H1 (cell line): Measurements from ENCODE around the gene EML5. TPM values are rescaled to one million over a fixed set of nuclear protein-coding genes. Genes with fewer than 3 reads are reported as not detected.
A peak's percentile ranks its signal among the peaks of the same experiment; 100 is the strongest.

Source experiments
- CTCF ChIA-PET: fragments of 300-600 bp; sonication (Branson Sonifier 250); formaldehyde crosslinking; loops from one replicate; lab custom pipeline; 2021; ENCODE audit not compliant: partially characterized antibody; lab: Charles Lee
- POLR2A ChIA-PET: fragments of 300-600 bp; sonication (Branson Sonifier 250); formaldehyde crosslinking; loops from one replicate; lab custom pipeline; 2021; ENCODE audit warnings: inconsistent platforms; ENCODE audit not compliant: partially characterized antibody; lab: Charles Lee
- DNase-seq, 2 experiments: peaks; one replicate each; pipeline versions ENCODE4 v3.0.0 to v3.0.0-alpha.2; 2010 to 2022; ENCODE audit warnings: low spot score in 2 of 2, low read depth in 1 of 2, mixed read lengths in 1 of 2
- FAIRE-seq: peaks from 2 replicates; lab custom pipeline; 2011; peaks lifted over from hg19 to GRCh38; lab: Jason Lieb, UNC
- H2AFZ ChIP-seq: 2 replicates; pipeline ENCODE4 v1.8.1; 2012; ENCODE audit warnings: low read length, inconsistent platforms
- H2AK5ac ChIP-seq: 2 replicates; pipeline ENCODE4 v1.6.1; 2013; ENCODE audit warnings: low read depth, low read length
- H2BK120ac ChIP-seq: replicated peaks from 2 replicates; pipeline ENCODE3; 2013; ENCODE audit warnings: low read depth, low read length, inconsistent platforms
- H2BK12ac ChIP-seq: 2 replicates; pipeline ENCODE4 v1.6.1; 2013; ENCODE audit warnings: low read depth, low read length
- H2BK15ac ChIP-seq: 2 replicates; pipeline ENCODE4 v1.6.1; 2013; ENCODE audit warnings: low read length
- H2BK20ac ChIP-seq: 2 replicates; pipeline ENCODE4 v1.6.1; 2013; ENCODE audit warnings: low read length
- H2BK5ac ChIP-seq: 2 replicates; pipeline ENCODE4 v1.6.1; 2013; ENCODE audit warnings: low read depth, low read length
- H3K14ac ChIP-seq: 2 replicates; pipeline ENCODE4 v1.6.1; 2013; ENCODE audit warnings: inconsistent platforms; ENCODE audit not compliant: insufficient read length
- H3K18ac ChIP-seq: 2 replicates; pipeline ENCODE4 v1.6.1; 2013; ENCODE audit warnings: low read length; ENCODE audit errors: extremely low read depth
- H3K23ac ChIP-seq: 2 replicates; pipeline ENCODE4 v1.6.1; 2013; ENCODE audit warnings: inconsistent platforms; ENCODE audit not compliant: insufficient read length
- H3K23me2 ChIP-seq: 2 replicates; pipeline ENCODE4 v1.6.1; 2013; ENCODE audit warnings: low read depth, low read length
- H3K27ac ChIP-seq: 2 replicates; pipeline ENCODE4 v1.6.1; 2011; ENCODE audit warnings: low read depth, low read length, inconsistent platforms
- H3K27me3 ChIP-seq, 4 experiments: replicated peaks in 1 of 4; 1 replicate in 1 of 4; 2 replicates in 3 of 4; pipeline versions ENCODE4 v1.6.1 to v1.8.1; 2011 to 2013; ENCODE audit warnings: low read length in 3 of 4, mild to moderate bottlenecking in 3 of 4, inconsistent platforms in 2 of 4, mixed read lengths in 2 of 4, moderate library complexity in 1 of 4; ENCODE audit not compliant: control insufficient read depth in 3 of 4, insufficient read depth in 3 of 4; ENCODE audit errors: extremely low read depth in 1 of 4
- H3K36me3 ChIP-seq, 4 experiments: 2 replicates each; pipeline versions ENCODE4 v1.6.1 to v1.8.1; 2011 to 2013; ENCODE audit warnings: mild to moderate bottlenecking in 4 of 4, low read length in 3 of 4, moderate library complexity in 2 of 4, control low read depth in 1 of 4, inconsistent platforms in 1 of 4; ENCODE audit not compliant: insufficient read depth in 4 of 4, control insufficient read depth in 2 of 4
- H3K4ac ChIP-seq: replicated peaks from 2 replicates; pipeline ENCODE3; 2013; ENCODE audit warnings: low read length, low read depth, mixed read lengths, inconsistent platforms; ENCODE audit not compliant: insufficient read length
- H3K4me1 ChIP-seq, 4 experiments: replicated peaks in 1 of 4; 1 replicate in 1 of 4; 2 replicates in 3 of 4; pipeline versions ENCODE4 v1.6.1 to v1.8.1; 2011 to 2013; ENCODE audit warnings: low read length in 3 of 4, inconsistent platforms in 2 of 4, mixed read lengths in 1 of 4; ENCODE audit not compliant: insufficient read depth in 4 of 4, control insufficient read depth in 3 of 4
- H3K4me2 ChIP-seq, 2 experiments: 2 replicates each; pipeline versions ENCODE4 v1.6.1 to v1.8.1; 2011 to 2013; ENCODE audit warnings: low read depth in 2 of 2, low read length in 2 of 2, control low read depth in 1 of 2, inconsistent platforms in 1 of 2, mild to moderate bottlenecking in 1 of 2; ENCODE audit not compliant: insufficient read depth in 1 of 2
- H3K4me3 ChIP-seq, 4 experiments: fragments of 200-600, 300-600 bp in 1 of 4; sonication (generic), shearing (Covaris generic), sonication (Bioruptor Twin) in 1 of 4; 2 replicates each; pipeline versions ENCODE4 v1.5.1 to v1.8.1; 2011 to 2016; ENCODE audit warnings: low read length in 4 of 4, low read depth in 3 of 4, control low read depth in 2 of 4, inconsistent platforms in 2 of 4, mild to moderate bottlenecking in 2 of 4, mixed read lengths in 1 of 4, moderate library complexity in 1 of 4; ENCODE audit not compliant: insufficient read depth in 2 of 4; ENCODE audit errors: extremely low read depth in 1 of 4
- H3K56ac ChIP-seq: replicated peaks from 2 replicates; pipeline ENCODE3; 2013; ENCODE audit warnings: low read depth, mild to moderate bottlenecking, mixed read lengths, low read length, inconsistent platforms; ENCODE audit not compliant: insufficient read length
- H3K79me1 ChIP-seq: 2 replicates; pipeline ENCODE4 v1.6.1; 2013; ENCODE audit warnings: low read depth, low read length, control low read depth
- H3K79me2 ChIP-seq, 2 experiments: 2 replicates each; pipeline versions ENCODE4 v1.6.1 to v1.8.1; 2012 to 2013; ENCODE audit warnings: low read length in 2 of 2, mild to moderate bottlenecking in 2 of 2, inconsistent platforms in 1 of 2; ENCODE audit not compliant: insufficient read depth in 2 of 2, control insufficient read depth in 1 of 2
- H3K9ac ChIP-seq, 4 experiments: replicated peaks in 1 of 4; 1 replicate in 1 of 4; 2 replicates in 3 of 4; pipeline versions ENCODE4 v1.6.1 to v1.8.1; 2011 to 2013; ENCODE audit warnings: low read depth in 3 of 4, low read length in 3 of 4, control low read depth in 2 of 4, mild to moderate bottlenecking in 2 of 4, moderate library complexity in 2 of 4, inconsistent platforms in 1 of 4; ENCODE audit errors: extremely low read depth in 1 of 4
- H3K9me3 ChIP-seq, 2 experiments: 2 replicates each; pipeline versions ENCODE4 v1.6.1 to v1.8.1; 2012 to 2013; ENCODE audit warnings: mild to moderate bottlenecking in 2 of 2, moderate library complexity in 2 of 2, control low read depth in 1 of 2, inconsistent platforms in 1 of 2, low read depth in 1 of 2, low read length in 1 of 2, mixed read lengths in 1 of 2; ENCODE audit not compliant: insufficient read depth in 2 of 2
- H4K20me1 ChIP-seq, 2 experiments: replicated peaks in 1 of 2; 2 replicates each; pipeline versions ENCODE3 to v1.8.1; 2011 to 2013; ENCODE audit warnings: inconsistent platforms in 2 of 2, low read length in 2 of 2, mild to moderate bottlenecking in 1 of 2; ENCODE audit not compliant: insufficient read depth in 2 of 2, control insufficient read depth in 1 of 2
- H4K5ac ChIP-seq: 2 replicates; pipeline ENCODE4 v1.6.1; 2013; ENCODE audit warnings: low read length, low read depth, mixed read lengths, inconsistent platforms; ENCODE audit not compliant: insufficient read length
- H4K8ac ChIP-seq: 2 replicates; pipeline ENCODE4 v1.8.0; 2013; ENCODE audit warnings: mild to moderate bottlenecking, moderate library complexity, low read length, inconsistent platforms; ENCODE audit not compliant: insufficient read depth; ENCODE audit errors: extremely low read depth
- H4K91ac ChIP-seq: replicated peaks from 2 replicates; pipeline ENCODE3; 2013; ENCODE audit warnings: low read length, mixed read lengths, inconsistent platforms; ENCODE audit not compliant: insufficient read length
- BACH1 ChIP-seq: IDR thresholded peaks from 2 replicates; pipeline ENCODE4 v1.6.1; 2012; ENCODE audit warnings: low read length, improper control_type of control experiment
- GABPA ChIP-seq: IDR thresholded peaks from 2 replicates; pipeline ENCODE4 v1.6.1; 2011; ENCODE audit warnings: mild to moderate bottlenecking, low read length, moderate library complexity, borderline replicate concordance; ENCODE audit not compliant: insufficient read depth
- MAFK ChIP-seq: IDR thresholded peaks from 2 replicates; pipeline ENCODE4 v1.6.1; 2012; ENCODE audit warnings: low read depth, mild to moderate bottlenecking, improper control_type of control experiment, low read length
- TAF1 ChIP-seq: IDR thresholded peaks from 2 replicates; pipeline ENCODE4 v1.6.1; 2011; ENCODE audit warnings: mild to moderate bottlenecking, low read depth, low read length
- WGBS, 2 experiments: shearing (Covaris generic) in 1 of 2; methylation state at CpG; one replicate each; pipeline versions ENCODE4 v1.1.6 to v1.1.7; 2013 to 2015; ENCODE audit warnings: low lambda C conversion rate in 2 of 2, mixed read lengths in 2 of 2, inconsistent platforms in 1 of 2, low coverage in 1 of 2, missing lambda C conversion rate in 1 of 2; ENCODE audit not compliant: insufficient replicate concordance in 2 of 2, insufficient coverage in 1 of 2, insufficient read length in 1 of 2; ENCODE audit errors: extremely low coverage in 1 of 2, missing lambda C conversion rate in 1 of 2; 5-methylcytosine and 5-hydroxymethylcytosine counted together
- polyA plus RNA-seq, 7 experiments: library from polyadenylated mRNA; depleted of rRNA in 3 of 7; stranded (reverse) in 5 of 7; unstranded in 2 of 7; fragments of >200 nt in 5 of 7; fragments of 200-250 nt in 2 of 7; gene quantifications; 1 replicate in 5 of 7; 2 replicates in 1 of 7; 4 replicates in 1 of 7; pipeline versions ENCODE4 v1.2.1 to v1.2.3, GENCODE V29; 2011 to 2013; ENCODE audit warnings: missing spikeins in 2 of 7, mixed read lengths in 2 of 7
- total RNA-seq: library from RNA; stranded (reverse); fragmentation: NEBNext Ultra II Directional; extraction: Animal tissue kit (Norgen Biotek cat#: 25700); gene quantifications from 2 replicates; pipeline ENCODE4 v1.2.1, GENCODE V29; 2021

Gene EML5
- total and polyA plus RNA-seq, 2 of the 8 experiments (the other 6 are each of a cell fraction or from before 2014, with no cell fraction given) = 0.39 to 0.88 TPM

DNA sequence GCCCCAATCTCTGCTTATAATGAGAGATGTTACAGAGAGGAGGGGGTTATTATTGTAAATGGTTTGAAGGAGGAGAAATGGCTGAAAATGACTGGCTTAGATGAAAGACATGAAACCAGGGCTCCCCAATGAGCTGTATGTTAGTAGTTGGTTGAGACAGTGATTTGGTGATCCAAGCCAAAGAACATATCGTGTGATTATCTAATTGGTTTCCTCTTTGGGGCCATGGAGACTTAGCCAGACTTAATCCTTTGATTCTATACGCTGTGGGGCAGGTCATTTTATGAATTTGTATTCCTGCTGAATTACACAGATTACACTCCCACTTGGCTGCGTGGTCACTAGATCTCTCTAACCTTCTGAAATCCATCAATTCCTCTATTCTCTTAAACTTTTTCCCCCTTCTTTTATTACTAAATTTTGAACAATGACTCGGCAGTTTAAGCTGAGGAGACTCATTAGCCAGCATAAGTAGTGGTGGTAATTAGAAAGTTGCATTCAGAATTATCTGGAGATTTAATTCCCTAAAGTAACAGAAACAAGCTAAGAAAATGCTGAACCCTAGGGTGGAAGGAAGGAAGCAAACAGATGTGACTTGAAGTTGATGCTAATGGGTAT is 37.0 kb upstream of the EML5 start:
- TF ChIP-seq MAFK = peak; percentile 48
- peak; percentile 77 for TF ChIP-seq BACH1
- no peak for TF ChIP-seq GABPA
- TF ChIP-seq TAF1 = no peak
- no peak overlapping the region for H2BK12ac ChIP-seq
- H4K91ac ChIP-seq = no peak overlapping the region
- no peaks in the 10 kb centered on the region for H3K27me3 ChIP-seq
- H2BK120ac ChIP-seq = no peak overlapping the region
- CTCF ChIA-PET = interaction anchor here (1.4 kb wide), 1 partner anchor 37 kb away, joined by 3 read pairs; the partner anchor contains the start of gene EML5
- DNase-seq (no peak), FAIRE-seq (no peak)
- H3K18ac ChIP-seq = no peak overlapping the region
- no peak overlapping the region for H3K23ac ChIP-seq
- no peak overlapping the region for H3K27ac ChIP-seq
- peaks cover 2% of the 10 kb centered on the region for H3K79me1 ChIP-seq
- H2BK20ac ChIP-seq = no peak overlapping the region
- no peak overlapping the region for H3K56ac ChIP-seq
- H3K4ac ChIP-seq = no peak overlapping the region
- no peak overlapping the region for H2AFZ ChIP-seq
- H3K14ac ChIP-seq = no peak overlapping the region
- no peak overlapping the region for H4K5ac ChIP-seq
- POLR2A ChIA-PET = no interaction called here
- H3K4me3 ChIP-seq = no peak overlapping the region
- H3K36me3 ChIP-seq = no peaks in the 10 kb centered on the region; a peak in 2 of 8 replicates
- peaks cover 2% of the 10 kb centered on the region for H3K23me2 ChIP-seq
- no peaks in the 10 kb centered on the region for H3K9me3 ChIP-seq
- no peak overlapping the region for H2BK5ac ChIP-seq
- 0 out of 4 replicates have a peak, but pooled peaks cover 0 to 2% of the 10 kb centered on the region in 2 experiments for H3K79me2 ChIP-seq
- H3K4me1 ChIP-seq = peaks cover 0 to 3% (median 0%) of the 10 kb centered on the region in 4 experiments; a peak in 1 of 7 replicates
- no peak overlapping the region for H3K4me2 ChIP-seq
- H2BK15ac ChIP-seq = no peak overlapping the region
- H2AK5ac ChIP-seq = no peak overlapping the region
- H3K9ac ChIP-seq = no peak overlapping the region
- H4K8ac ChIP-seq = no peak overlapping the region
- WGBS, 2 experiments = 87% methylated on average over 4 of the region's 4 CpGs; no CpG with 5 or more reads in 1 of the 2 experiments
- no peaks in the 10 kb centered on the region for H4K20me1 ChIP-seq
